GM23338 (cell line): ENCODE data around the gene KIF25. TPM values are rescaled to one million over a fixed set of nuclear protein-coding genes. Genes with fewer than 3 reads are reported as not detected.
A peak's percentile ranks its signal among the peaks of the same experiment; 100 is the strongest.

Source experiments
- ATAC-seq: fragments of 200-7000 bp; cut with Tn5 transposase; 3 replicates; pipeline ENCODE4 v1.9.1; 2020
- DNase-seq: peaks from one replicate; pipeline ENCODE4 v3.0.0-alpha.2; 2015; ENCODE audit warnings: low spot score
- H2AFZ ChIP-seq: fragments of 200-600 bp; sonication (generic); 2 replicates; pipeline ENCODE4 v1.8.0; 2016; ENCODE audit warnings: antibody characterized with exemption, mild to moderate bottlenecking, moderate library complexity
- H3F3A ChIP-seq: fragments of 200-600 bp; sonication (generic); replicated peaks from 2 replicates; pipeline ENCODE4 v1.8.0; 2017; ENCODE audit warnings: antibody characterized with exemption, mixed run types, low read depth
- H3K27ac ChIP-seq: fragments of 200-600 bp; sonication (generic); 2 replicates; pipeline ENCODE4 v1.6.1; 2016; ENCODE audit warnings: low read depth
- H3K27me3 ChIP-seq: fragments of 200-600 bp; sonication (generic); 2 replicates; pipeline ENCODE4 v1.8.0; 2016; ENCODE audit warnings: mild to moderate bottlenecking, mixed run types, moderate library complexity; ENCODE audit not compliant: insufficient read depth
- H3K36me3 ChIP-seq: fragments of 200-600 bp; sonication (generic); 2 replicates; pipeline ENCODE4 v1.8.0; 2016; ENCODE audit warnings: mild to moderate bottlenecking; ENCODE audit not compliant: insufficient read depth
- H3K4me1 ChIP-seq: fragments of 200-600 bp; sonication (generic); 2 replicates; pipeline ENCODE4 v1.8.0; 2016; ENCODE audit warnings: mild to moderate bottlenecking, moderate library complexity; ENCODE audit not compliant: insufficient read depth
- H3K4me2 ChIP-seq: fragments of 200-600 bp; sonication (generic); 2 replicates; pipeline ENCODE4 v1.7.1; 2017; ENCODE audit warnings: mixed run types
- H3K4me3 ChIP-seq: fragments of 200-600 bp; sonication (generic); 2 replicates; pipeline ENCODE4 v1.6.1; 2016; ENCODE audit warnings: mixed run types
- H3K79me2 ChIP-seq: fragments of 200-600 bp; sonication (generic); replicated peaks from 2 replicates; pipeline ENCODE4 v1.8.0; 2017; ENCODE audit warnings: mild to moderate bottlenecking; ENCODE audit not compliant: insufficient read depth
- H3K9me2 ChIP-seq: fragments of 200-600 bp; sonication (generic); 2 replicates; pipeline ENCODE4 v1.8.0; 2017; ENCODE audit not compliant: insufficient read depth
- H4K20me1 ChIP-seq: fragments of 200-600 bp; sonication (generic); replicated peaks from 2 replicates; pipeline ENCODE4 v1.8.0; 2017; ENCODE audit warnings: mild to moderate bottlenecking; ENCODE audit not compliant: insufficient read depth
- H3K27ac Mint-ChIP-seq: 2 replicates; pipeline ENCODE4 v1.8.0; 2020; ENCODE audit warnings: inconsistent platforms, mild to moderate bottlenecking, moderate library complexity, mixed read lengths
- H3K27me3 Mint-ChIP-seq: 3 replicates; pipeline ENCODE4 v1.8.0; 2022; ENCODE audit warnings: low read depth, mild to moderate bottlenecking, moderate library complexity, mixed read lengths, inconsistent platforms; ENCODE audit not compliant: insufficient read depth, poor library complexity
- H3K36me3 Mint-ChIP-seq: 3 replicates; pipeline ENCODE4 v1.8.0; 2021; ENCODE audit warnings: low read depth, mild to moderate bottlenecking, inconsistent platforms, moderate library complexity, mixed read lengths
- H3K4me1 Mint-ChIP-seq: 3 replicates; pipeline ENCODE4 v1.8.0; 2020; ENCODE audit warnings: mild to moderate bottlenecking, inconsistent platforms, mixed read lengths
- H3K4me3 Mint-ChIP-seq: 3 replicates; pipeline ENCODE4 v1.8.0; 2021; ENCODE audit warnings: moderate library complexity, mild to moderate bottlenecking, inconsistent platforms, mixed read lengths
- H3K9me3 Mint-ChIP-seq: 3 replicates; pipeline ENCODE4 v1.8.0; 2020; ENCODE audit warnings: moderate library complexity, mild to moderate bottlenecking, inconsistent platforms, mixed read lengths
- CREB1 ChIP-seq: fragments of 250-450 bp; sonication (Bioruptor Pico); IDR thresholded peaks from 2 replicates; pipeline ENCODE4 v1.5.0; 2020; ENCODE audit warnings: low read depth, mild to moderate bottlenecking, moderate library complexity
- EZH2 ChIP-seq: fragments of 200-600 bp; sonication (generic); IDR thresholded peaks from one replicate; pipeline ENCODE4 v1.8.0; 2017; ENCODE audit warnings: antibody characterized with exemption, mild to moderate bottlenecking, low read depth; ENCODE audit not compliant: unreplicated experiment
- EZH2phosphoT487 ChIP-seq: fragments of 200-600 bp; sonication (generic); IDR thresholded peaks from one replicate; pipeline ENCODE4 v1.8.1; 2018; ENCODE audit warnings: antibody characterized with exemption; ENCODE audit not compliant: unreplicated experiment
- JUNB ChIP-seq: IDR thresholded peaks from one replicate; pipeline ENCODE4 v1.6.1; 2016; ENCODE audit warnings: antibody characterized with exemption; ENCODE audit not compliant: unreplicated experiment
- POLR2AphosphoS5 ChIP-seq: IDR thresholded peaks from 2 replicates; pipeline ENCODE4 v1.6.1; 2016; ENCODE audit warnings: antibody characterized with exemption, low read depth
- STAT1 ChIP-seq: IDR thresholded peaks from one replicate; pipeline ENCODE4 v1.6.1; 2016; ENCODE audit warnings: antibody characterized with exemption; ENCODE audit not compliant: unreplicated experiment
- ZNF114 ChIP-seq: fragments of 250-450 bp; sonication (Bioruptor Pico); IDR thresholded peaks from 2 replicates; pipeline ENCODE4 v1.5.0; 2020; ENCODE audit warnings: mild to moderate bottlenecking, moderate library complexity
- ZNF331 ChIP-seq: fragments of 250-450 bp; sonication (Bioruptor Pico); IDR thresholded peaks from 2 replicates; pipeline ENCODE4 v1.5.0; 2020; ENCODE audit warnings: low read depth, mild to moderate bottlenecking, moderate library complexity
- polyA plus RNA-seq: library from polyadenylated mRNA; unstranded; fragments of >200 nt; fragmentation: Nextera tagmentation; extraction: Ambion mirVana; gene quantifications from 2 replicates; pipeline ENCODE4 v1.2.1, GENCODE V29; 2016
- total RNA-seq: library from RNA; depleted of rRNA; stranded (reverse); fragments of >200 nt; shearing (Covaris generic); gene quantifications from 2 replicates; pipeline ENCODE4 v1.2.3, GENCODE V29; 2014
- TF ChIP-seq, protein P1 (sequence below): IDR thresholded peaks from 2 replicates; pipeline ENCODE4 v1.6.1; 2016; ENCODE audit warnings: antibody characterized with exemption
- TF ChIP-seq, protein P2 (sequence below), 2 experiments: fragments of 200-600 bp in 1 of 2; sonication (generic) in 1 of 2; conservative IDR thresholded peaks; 2 replicates each; pipeline versions ENCODE4 v1.5.1 to v1.6.1; 2016 to 2017; ENCODE audit warnings: antibody characterized with exemption in 2 of 2, low read depth in 2 of 2, mild to moderate bottlenecking in 2 of 2, moderate library complexity in 1 of 2
- TF ChIP-seq, protein P3 (sequence below): fragments of 250-450 bp; sonication (Bioruptor Pico); IDR thresholded peaks from 2 replicates; pipeline ENCODE4 v1.5.0; 2020; ENCODE audit warnings: mild to moderate bottlenecking, moderate library complexity

Gene KIF25
- total and polyA plus RNA-seq, 2 experiments from 2014 or later: 0.69 to 0.76 TPM

DNA sequence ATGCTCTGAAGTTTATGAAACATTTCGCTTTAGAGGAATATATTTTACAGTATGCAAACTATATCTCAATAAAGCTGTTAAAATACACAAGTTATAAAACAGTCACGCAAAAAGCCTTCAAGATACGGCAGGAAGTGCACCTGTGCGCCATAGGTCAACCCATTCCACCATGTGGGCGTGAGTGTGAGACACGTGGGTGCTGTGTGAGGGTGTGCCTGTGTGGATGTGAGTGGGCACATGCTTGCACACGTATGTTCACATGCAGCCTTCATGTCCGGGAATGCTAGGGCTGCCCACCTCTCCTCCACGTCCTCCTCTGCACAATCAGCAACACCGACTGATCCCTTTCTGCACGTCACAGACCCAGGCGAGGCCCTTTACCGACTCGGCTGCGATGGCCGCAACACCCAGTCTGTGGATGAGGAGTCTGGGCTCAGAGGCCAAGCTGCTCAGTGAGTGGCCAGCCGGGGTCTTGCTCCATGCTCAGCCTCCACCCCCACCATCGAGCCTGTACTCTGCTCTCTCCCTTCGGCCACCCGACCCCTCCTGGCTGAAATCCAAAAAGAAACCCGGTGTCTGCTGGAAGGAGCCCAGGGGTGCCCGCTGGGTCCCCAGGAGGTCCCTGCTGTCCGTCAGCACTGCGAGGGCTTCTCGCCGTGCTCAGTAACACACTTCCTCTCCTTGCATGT, 84.5 kb downstream of the KIF25 start:
- H3K36me3 Mint-ChIP-seq: no peaks in the 10 kb centered on the region
- no peak overlapping the region for H3K4me3 Mint-ChIP-seq

DNA sequence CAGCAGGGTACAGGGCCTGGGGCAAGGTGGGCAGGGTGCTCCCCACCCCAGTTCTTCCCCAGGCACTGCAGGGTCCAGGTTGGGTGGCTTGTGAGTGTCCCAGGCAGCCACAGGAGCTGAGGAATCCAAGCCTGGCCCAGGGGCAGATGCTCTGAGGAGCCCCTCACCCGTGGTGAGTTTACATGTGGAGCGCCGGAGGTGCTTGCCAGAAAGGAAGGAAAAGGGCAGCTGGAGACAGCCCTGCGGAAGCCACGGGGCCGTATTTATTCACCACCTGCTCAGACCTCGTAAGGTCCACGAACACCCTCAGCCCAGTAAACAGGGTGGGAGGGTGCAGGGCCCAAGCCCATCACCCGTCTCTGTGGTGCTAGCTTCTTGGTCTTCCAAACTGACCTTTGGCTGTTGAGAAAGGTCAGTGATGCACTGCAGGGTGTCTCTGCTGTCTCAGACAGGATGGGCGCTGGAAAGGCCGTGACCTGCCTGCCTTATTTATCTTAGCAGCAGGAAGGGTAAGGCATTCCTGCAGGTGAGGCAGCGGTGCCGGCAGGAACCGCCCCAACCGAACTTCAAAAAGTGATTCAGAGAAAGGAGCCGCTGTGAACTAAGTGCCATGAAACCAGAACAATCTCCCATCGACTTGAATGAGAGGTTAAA, 85.5 kb downstream of the KIF25 start:
- H3K79me2 ChIP-seq: no peaks in the 10 kb centered on the region
- no peaks in the 10 kb centered on the region for H4K20me1 ChIP-seq
- H3K4me1 ChIP-seq: no peaks in the 10 kb centered on the region
- H2AFZ ChIP-seq: no peak overlapping the region
- no peak overlapping the region for H3K4me3 ChIP-seq
- H3K36me3 ChIP-seq: no peaks in the 10 kb centered on the region
- H3K27me3 ChIP-seq: no peaks in the 10 kb centered on the region
- peaks cover 18% of the 10 kb centered on the region for H3K4me1 Mint-ChIP-seq
- no peak overlapping the region for H3K27ac ChIP-seq
- H3K27ac Mint-ChIP-seq: no peak overlapping the region
- H3F3A ChIP-seq: no peaks in the 10 kb centered on the region
- H3K27me3 Mint-ChIP-seq: peaks cover 18% of the 10 kb centered on the region
- H3K36me3 Mint-ChIP-seq: no peaks in the 10 kb centered on the region
- H3K4me2 ChIP-seq: no peak overlapping the region
- DNase-seq (no peak), ATAC-seq (peak; percentile 16)
- no peak overlapping the region for H3K4me3 Mint-ChIP-seq
- H3K9me2 ChIP-seq: no peaks in the 10 kb centered on the region
- H3K9me3 Mint-ChIP-seq: no peaks in the 10 kb centered on the region
- no peak for TF ChIP-seq STAT1
- no peak for TF ChIP-seq CREB1 (CRISPR knock-in tag)
- TF ChIP-seq EZH2phosphoT487: no peak
- no peak for TF ChIP-seq ZNF331
- no peak for TF ChIP-seq EZH2
- TF ChIP-seq JUNB: no peak
- no peak for TF ChIP-seq ZNF114 (CRISPR knock-in tag)
- TF ChIP-seq, protein P1, sequence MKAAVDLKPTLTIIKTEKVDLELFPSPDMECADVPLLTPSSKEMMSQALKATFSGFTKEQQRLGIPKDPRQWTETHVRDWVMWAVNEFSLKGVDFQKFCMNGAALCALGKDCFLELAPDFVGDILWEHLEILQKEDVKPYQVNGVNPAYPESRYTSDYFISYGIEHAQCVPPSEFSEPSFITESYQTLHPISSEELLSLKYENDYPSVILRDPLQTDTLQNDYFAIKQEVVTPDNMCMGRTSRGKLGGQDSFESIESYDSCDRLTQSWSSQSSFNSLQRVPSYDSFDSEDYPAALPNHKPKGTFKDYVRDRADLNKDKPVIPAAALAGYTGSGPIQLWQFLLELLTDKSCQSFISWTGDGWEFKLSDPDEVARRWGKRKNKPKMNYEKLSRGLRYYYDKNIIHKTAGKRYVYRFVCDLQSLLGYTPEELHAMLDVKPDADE: no peak
- TF ChIP-seq, protein P2, sequence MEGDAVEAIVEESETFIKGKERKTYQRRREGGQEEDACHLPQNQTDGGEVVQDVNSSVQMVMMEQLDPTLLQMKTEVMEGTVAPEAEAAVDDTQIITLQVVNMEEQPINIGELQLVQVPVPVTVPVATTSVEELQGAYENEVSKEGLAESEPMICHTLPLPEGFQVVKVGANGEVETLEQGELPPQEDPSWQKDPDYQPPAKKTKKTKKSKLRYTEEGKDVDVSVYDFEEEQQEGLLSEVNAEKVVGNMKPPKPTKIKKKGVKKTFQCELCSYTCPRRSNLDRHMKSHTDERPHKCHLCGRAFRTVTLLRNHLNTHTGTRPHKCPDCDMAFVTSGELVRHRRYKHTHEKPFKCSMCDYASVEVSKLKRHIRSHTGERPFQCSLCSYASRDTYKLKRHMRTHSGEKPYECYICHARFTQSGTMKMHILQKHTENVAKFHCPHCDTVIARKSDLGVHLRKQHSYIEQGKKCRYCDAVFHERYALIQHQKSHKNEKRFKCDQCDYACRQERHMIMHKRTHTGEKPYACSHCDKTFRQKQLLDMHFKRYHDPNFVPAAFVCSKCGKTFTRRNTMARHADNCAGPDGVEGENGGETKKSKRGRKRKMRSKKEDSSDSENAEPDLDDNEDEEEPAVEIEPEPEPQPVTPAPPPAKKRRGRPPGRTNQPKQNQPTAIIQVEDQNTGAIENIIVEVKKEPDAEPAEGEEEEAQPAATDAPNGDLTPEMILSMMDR (conservative IDR thresholded peaks at IDR 0.05; ENCODE audit: low read depth in 2 of 2): no peak
- TF ChIP-seq, protein P3, sequence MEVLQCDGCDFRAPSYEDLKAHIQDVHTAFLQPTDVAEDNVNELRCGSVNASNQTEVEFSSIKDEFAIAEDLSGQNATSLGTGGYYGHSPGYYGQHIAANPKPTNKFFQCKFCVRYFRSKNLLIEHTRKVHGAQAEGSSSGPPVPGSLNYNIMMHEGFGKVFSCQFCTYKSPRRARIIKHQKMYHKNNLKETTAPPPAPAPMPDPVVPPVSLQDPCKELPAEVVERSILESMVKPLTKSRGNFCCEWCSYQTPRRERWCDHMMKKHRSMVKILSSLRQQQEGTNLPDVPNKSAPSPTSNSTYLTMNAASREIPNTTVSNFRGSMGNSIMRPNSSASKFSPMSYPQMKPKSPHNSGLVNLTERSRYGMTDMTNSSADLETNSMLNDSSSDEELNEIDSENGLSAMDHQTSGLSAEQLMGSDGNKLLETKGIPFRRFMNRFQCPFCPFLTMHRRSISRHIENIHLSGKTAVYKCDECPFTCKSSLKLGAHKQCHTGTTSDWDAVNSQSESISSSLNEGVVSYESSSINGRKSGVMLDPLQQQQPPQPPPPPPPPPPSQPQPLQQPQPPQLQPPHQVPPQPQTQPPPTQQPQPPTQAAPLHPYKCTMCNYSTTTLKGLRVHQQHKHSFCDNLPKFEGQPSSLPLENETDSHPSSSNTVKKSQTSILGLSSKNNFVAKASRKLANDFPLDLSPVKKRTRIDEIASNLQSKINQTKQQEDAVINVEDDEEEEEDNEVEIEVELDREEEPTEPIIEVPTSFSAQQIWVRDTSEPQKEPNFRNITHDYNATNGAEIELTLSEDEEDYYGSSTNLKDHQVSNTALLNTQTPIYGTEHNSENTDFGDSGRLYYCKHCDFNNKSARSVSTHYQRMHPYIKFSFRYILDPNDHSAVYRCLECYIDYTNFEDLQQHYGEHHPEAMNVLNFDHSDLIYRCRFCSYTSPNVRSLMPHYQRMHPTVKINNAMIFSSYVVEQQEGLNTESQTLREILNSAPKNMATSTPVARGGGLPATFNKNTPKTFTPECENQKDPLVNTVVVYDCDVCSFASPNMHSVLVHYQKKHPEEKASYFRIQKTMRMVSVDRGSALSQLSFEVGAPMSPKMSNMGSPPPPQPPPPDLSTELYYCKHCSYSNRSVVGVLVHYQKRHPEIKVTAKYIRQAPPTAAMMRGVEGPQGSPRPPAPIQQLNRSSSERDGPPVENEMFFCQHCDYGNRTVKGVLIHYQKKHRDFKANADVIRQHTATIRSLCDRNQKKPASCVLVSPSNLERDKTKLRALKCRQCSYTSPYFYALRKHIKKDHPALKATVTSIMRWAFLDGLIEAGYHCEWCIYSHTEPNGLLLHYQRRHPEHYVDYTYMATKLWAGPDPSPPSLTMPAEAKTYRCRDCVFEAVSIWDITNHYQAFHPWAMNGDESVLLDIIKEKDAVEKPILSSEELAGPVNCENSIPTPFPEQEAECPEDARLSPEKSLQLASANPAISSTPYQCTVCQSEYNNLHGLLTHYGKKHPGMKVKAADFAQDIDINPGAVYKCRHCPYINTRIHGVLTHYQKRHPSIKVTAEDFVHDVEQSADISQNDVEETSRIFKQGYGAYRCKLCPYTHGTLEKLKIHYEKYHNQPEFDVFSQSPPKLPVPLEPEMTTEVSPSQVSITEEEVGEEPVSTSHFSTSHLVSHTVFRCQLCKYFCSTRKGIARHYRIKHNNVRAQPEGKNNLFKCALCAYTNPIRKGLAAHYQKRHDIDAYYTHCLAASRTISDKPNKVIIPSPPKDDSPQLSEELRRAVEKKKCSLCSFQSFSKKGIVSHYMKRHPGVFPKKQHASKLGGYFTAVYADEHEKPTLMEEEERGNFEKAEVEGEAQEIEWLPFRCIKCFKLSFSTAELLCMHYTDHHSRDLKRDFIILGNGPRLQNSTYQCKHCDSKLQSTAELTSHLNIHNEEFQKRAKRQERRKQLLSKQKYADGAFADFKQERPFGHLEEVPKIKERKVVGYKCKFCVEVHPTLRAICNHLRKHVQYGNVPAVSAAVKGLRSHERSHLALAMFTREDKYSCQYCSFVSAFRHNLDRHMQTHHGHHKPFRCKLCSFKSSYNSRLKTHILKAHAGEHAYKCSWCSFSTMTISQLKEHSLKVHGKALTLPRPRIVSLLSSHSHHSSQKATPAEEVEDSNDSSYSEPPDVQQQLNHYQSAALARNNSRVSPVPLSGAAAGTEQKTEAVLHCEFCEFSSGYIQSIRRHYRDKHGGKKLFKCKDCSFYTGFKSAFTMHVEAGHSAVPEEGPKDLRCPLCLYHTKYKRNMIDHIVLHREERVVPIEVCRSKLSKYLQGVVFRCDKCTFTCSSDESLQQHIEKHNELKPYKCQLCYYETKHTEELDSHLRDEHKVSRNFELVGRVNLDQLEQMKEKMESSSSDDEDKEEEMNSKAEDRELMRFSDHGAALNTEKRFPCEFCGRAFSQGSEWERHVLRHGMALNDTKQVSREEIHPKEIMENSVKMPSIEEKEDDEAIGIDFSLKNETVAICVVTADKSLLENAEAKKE (CRISPR knock-in tag): no peak
- TF ChIP-seq POLR2AphosphoS5: no peak

More for the DNA sequence above, 84.5 kb downstream of the KIF25 start:
- H3K79me2 ChIP-seq: no peaks in the 10 kb centered on the region
- H2AFZ ChIP-seq: no peak overlapping the region
- Mint-ChIP-seq H3K4me1 (peaks cover 14% of the 10 kb centered on the region), H3K27me3 (peaks cover 16% of the 10 kb centered on the region), H3K9me3 (no peaks in the 10 kb centered on the region), H3K27ac (no peak overlapping the region)
- no peak overlapping the region for H3K4me2 ChIP-seq
- H3F3A ChIP-seq: no peaks in the 10 kb centered on the region
- DNase-seq (no peak), ATAC-seq (no peak)
- H3K4me3 ChIP-seq: no peak overlapping the region
- no peaks in the 10 kb centered on the region for H3K27me3 ChIP-seq
- TF ChIP-seq ZNF114 (CRISPR knock-in tag): no peak
- no peak for TF ChIP-seq POLR2AphosphoS5
- no peaks in the 10 kb centered on the region for H3K9me2 ChIP-seq
- H3K36me3 ChIP-seq: no peaks in the 10 kb centered on the region
- H3K4me1 ChIP-seq: no peaks in the 10 kb centered on the region
- no peaks in the 10 kb centered on the region for H4K20me1 ChIP-seq
- no peak overlapping the region for H3K27ac ChIP-seq
